Stimulated activated CD8-positive, alpha-beta memory T cell treated with anti-CD3 and anti-CD28 coated beads, Interleukin-2, amount 100 ng/mL, for 48 hours (primary cell): Measurements from ENCODE around the gene MICU1.
"Not testable (repeated sequence)": the region's sequence is repeated elsewhere in the genome, so short reads cannot be mapped to it uniquely, and the experiment has no call there.

ENCODE experiments used
- DNase-seq, 2 donors: peaks; one replicate each; pipeline ENCODE4 v3.0.0-alpha.2; 2020; ENCODE audit warnings: low read depth in 2 of 2

Gene MICU1

GRCh38 chr10:72625608-72626443, at the start of gene MICU1:
Gene MICU1 (minus strand): TSS chr10:72626079. CDS start chr10:72566793, 59,286 bp downstream.
- DNase-seq, result peak; percentile 90 to 91

- not testable (repeated sequence) for DNase-seq
These were observed 48.3 kb upstream of the MICU1 start for GRCh38 chr10:72674174-72674573.

GRCh38 chr10:72673280-72673679, 47.4 kb upstream of the MICU1 start:
- no peak for DNase-seq

GRCh38 chr10:72667207-72667864, 41.5 kb upstream of the MICU1 start:
- DNase-seq, result no peak

GRCh38 chr10:72665925-72666324, 40.0 kb upstream of the MICU1 start:
- DNase-seq, result no peak

GRCh38 chr10:72663971-72664370, 38.1 kb upstream of the MICU1 start:
- no peak for DNase-seq

- DNase-seq, result no peak
These were observed 35.6 kb upstream of the MICU1 start for GRCh38 chr10:72661431-72661830.

GRCh38 chr10:72660220-72660619, 34.3 kb upstream of the MICU1 start:
- DNase-seq, result no peak

GRCh38 chr10:72659694-72660093, 33.8 kb upstream of the MICU1 start:
- DNase-seq, result no peak

GRCh38 chr10:72658696-72659400, 33.0 kb upstream of the MICU1 start:
- no peak for DNase-seq

- no peak for DNase-seq
These were observed 28.8 kb upstream of the MICU1 start for GRCh38 chr10:72654720-72655119.

GRCh38 chr10:72653383-72654096, 27.7 kb upstream of the MICU1 start:
- DNase-seq, result no peak

- DNase-seq, result no peak
These were observed 23.4 kb upstream of the MICU1 start for GRCh38 chr10:72649291-72649690.

- DNase-seq, result no peak
These were observed 22.4 kb upstream of the MICU1 start for GRCh38 chr10:72648301-72648700.

GRCh38 chr10:72646971-72647370, 21.1 kb upstream of the MICU1 start:
- not testable (repeated sequence) for DNase-seq

- no peak for DNase-seq
These were observed 19.5 kb upstream of the MICU1 start for GRCh38 chr10:72645263-72645858.

- no peak for DNase-seq
These were observed 16.4 kb upstream of the MICU1 start for GRCh38 chr10:72642318-72642717.

- no peak for DNase-seq
These were observed 13.6 kb upstream of the MICU1 start for GRCh38 chr10:72639441-72639873.

GRCh38 chr10:72638586-72639440, 12.9 kb upstream of the MICU1 start:
- no peak for DNase-seq

- peak in 1 of 2 donors; percentile 7 for DNase-seq
These were observed 11.5 kb upstream of the MICU1 start for GRCh38 chr10:72637398-72637857.
